ENCODE results near the gene UBTF.

Gene UBTF

GRCh38 chr17:44197107-44197506 is 22.4 kb downstream of the UBTF start:
- DNase-seq: no peak

- no peak for DNase-seq
These were observed 26.0 kb downstream of the UBTF start for GRCh38 chr17:44193326-44194084.

DNA sequence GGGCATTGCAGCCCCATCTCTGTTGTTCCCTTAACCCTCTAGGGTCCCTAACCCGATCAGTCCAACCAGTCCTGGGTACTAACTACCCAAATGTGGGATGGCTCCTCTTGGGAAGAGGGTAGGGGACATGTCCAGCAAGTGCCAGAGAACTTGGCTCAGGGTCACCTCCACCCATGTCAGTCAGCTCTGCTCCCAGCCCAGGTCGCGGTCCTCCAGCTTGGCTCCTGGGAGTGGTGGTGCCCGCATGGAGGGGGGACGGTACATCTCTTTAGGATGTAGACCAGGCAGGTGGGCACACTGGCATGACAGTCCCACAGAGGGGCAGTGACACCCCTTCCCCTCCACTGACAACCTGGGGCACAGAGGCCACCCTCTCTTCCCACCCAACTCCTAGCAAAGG is 26.7 kb downstream of the UBTF start:
- DNase-seq: no peak

- DNase-seq: no peak
These were observed 27.5 kb downstream of the UBTF start for GRCh38 chr17:44191941-44192496.

- DNase-seq: no peak
These were observed 28.1 kb downstream of the UBTF start for GRCh38 chr17:44191369-44191768.

DNA sequence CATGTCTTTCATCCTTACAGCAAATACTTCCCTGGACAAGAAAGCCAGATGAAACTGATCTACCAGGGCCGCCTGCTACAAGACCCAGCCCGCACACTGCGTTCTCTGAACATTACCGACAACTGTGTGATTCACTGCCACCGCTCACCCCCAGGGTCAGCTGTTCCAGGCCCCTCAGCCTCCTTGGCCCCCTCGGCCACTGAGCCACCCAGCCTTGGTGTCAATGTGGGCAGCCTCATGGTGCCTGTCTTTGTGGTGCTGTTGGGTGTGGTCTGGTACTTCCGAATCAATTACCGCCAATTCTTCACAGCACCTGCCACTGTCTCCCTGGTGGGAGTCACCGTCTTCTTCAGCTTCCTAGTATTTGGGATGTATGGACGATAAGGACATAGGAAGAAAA is 29.0 kb downstream of the UBTF start:
- DNase-seq: no peak

GRCh38 chr17:44188576-44189403 is 30.7 kb downstream of the UBTF start:
- DNase-seq: no peak

DNA sequence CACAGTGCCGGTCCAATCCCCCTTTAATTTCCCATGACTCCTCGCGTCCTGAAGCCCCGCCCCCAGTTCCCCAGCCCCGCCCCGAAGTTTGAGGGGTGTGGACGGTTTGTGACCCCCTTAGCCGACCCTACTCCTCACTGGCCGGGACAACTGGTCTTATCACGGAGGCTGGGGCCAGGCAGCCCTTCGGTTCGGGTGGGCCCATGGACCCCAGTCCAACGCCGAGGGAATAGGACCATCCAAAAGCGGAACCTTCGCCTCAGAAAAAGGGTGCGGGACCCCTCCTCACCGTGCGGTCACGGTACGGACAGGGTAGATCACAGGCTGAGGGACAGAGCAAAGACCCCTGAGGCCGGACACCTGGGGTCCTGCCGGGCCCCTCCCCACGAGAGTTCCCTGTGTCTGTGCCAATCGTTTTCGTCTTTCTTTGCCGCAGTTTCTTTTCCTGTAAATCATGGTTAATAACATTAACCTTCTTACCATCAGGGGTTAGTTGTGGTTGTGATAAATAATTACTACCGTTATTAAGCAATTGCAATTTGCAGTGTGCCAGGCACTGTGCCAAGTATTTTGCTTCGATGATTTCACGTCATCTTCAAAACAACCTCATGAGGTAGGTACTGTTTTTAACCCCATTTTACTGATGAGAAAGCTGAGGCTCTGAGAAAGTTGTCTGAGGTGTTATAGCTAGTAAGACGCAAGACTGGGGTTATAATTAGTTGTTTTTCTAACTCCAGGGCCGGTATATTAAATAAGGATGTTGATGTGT is 32.2 kb downstream of the UBTF start:
- DNase-seq: no peak

GRCh38 chr17:44186307-44187130 is 33.0 kb downstream of the UBTF start, which contains the start of gene TMUB2:
TMUB2 (plus strand) TSS chr17:44186972; CDS start chr17:44187709, 737 bp downstream.
- DNase-seq: peak; percentile 98 to 99

DNA sequence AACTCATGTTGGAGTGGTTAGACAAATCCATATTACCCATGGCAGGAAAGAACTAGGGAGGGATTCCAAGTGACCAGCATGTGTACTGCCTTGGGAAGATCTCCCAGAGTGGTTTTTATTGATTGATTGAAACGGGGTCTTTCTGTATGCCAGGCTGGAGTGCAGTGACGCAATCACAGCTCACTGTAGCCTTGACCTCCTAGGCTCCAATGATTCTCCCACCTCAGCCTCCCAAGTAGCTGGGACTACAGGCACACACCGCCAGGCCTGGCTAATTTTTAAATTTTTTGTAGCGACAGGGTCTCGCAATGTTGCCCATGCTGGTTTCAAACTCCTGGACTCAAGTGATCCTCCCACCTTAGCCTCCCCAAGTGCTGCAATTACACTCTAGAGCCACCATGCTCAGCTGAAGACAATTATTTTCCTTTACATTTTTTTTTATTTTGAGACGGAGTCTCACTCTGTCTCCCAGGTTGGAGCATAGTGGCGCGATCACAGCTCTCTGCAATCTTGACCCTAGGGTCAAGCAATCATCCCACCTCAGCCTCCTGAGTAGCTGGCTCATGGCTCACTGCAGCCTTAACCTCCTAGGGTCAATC is 35.2 kb downstream of the UBTF start:
- no peak for DNase-seq

GRCh38 chr17:44183024-44183423 is 36.5 kb downstream of the UBTF start:
- DNase-seq: no peak

DNA sequence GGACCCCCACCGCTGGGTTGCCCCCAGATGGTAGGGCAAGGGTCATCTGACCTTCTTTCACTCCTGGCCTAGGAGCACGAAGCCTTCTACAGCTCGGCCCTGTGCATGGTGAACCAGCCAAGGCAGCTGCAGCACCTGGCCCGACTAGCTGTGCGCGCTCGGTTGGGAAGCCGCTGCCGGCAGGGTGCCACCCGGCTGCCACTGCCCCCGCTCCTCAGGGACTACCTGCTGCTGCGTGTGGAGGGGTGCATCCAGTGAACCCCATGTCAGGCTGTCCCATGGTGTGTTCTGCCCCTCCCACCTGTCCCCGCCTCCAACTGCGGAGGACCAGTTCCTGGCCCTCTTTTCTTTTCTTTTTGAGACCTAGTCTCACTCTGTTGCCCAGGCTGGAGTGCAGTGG is 41.3 kb downstream of the UBTF start:
- no peak for DNase-seq

GRCh38 chr17:44177640-44178039 is 41.8 kb downstream of the UBTF start:
- no peak for DNase-seq

DNA sequence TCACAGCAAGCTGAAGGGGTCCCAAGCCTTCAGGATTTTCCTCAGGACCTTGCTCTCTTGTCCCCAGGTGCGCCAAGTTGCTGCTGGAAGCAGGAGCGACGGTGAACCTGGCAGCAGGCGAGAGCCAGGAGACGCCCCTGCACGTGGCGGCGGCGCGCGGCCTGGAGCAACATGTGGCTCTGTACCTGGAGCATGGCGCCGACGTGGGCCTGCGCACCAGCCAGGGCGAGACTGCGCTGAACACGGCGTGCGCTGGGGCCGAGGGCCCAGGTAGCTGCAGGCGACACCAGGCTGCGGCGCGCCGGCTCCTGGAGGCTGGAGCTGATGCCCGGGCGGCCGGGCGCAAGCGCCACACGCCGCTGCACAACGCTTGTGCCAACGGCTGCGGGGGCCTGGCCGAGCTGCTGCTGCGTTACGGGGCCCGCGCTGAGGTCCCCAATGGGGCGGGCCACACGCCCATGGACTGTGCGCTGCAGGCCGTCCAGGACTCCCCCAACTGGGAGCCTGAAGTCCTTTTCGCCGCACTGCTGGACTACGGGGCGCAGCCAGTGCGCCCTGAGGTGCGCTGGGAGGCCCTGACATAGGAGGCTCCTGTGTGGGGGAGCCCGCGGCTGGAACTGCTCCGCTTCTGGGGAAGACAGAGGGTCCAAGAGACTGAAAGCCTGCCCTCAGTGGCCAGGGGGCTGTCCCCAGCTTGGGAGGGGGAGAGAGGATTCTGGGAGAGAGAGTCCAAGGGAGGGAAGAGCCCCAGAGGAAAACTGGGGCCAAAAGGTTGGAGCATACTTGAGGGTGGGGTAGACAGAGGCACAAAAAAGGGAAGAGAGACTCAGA is 42.6 kb downstream of the UBTF start:
- no peak for DNase-seq

- DNase-seq: no peak
These were observed 43.2 kb downstream of the UBTF start for GRCh38 chr17:44176257-44176656.

GRCh38 chr17:44174427-44174826 is 45.0 kb downstream of the UBTF start:
- no peak for DNase-seq

DNA sequence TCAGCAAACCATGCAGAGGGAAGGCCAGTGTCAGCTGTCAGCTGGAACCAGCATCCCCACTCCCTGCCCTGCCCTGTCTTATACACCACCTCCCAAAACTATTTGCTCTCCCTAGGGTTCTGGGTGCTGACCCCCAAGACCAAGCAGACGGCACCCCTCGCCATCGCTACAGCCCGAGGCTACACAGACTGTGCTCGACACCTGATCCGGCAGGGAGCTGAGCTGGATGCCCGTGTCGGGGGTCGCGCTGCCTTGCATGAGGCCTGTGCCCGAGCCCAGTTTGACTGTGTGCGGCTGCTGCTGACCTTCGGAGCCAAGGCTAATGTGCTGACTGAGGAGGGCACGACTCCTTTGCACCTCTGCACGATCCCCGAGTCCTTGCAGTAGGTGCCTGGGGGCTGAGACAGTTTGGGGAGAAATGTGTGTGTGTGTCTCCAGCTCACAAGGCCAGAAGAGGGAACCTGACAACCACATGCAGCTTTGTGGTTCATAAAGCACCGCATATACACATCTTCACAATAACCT is 47.5 kb downstream of the UBTF start:
- no peak for DNase-seq

DNA sequence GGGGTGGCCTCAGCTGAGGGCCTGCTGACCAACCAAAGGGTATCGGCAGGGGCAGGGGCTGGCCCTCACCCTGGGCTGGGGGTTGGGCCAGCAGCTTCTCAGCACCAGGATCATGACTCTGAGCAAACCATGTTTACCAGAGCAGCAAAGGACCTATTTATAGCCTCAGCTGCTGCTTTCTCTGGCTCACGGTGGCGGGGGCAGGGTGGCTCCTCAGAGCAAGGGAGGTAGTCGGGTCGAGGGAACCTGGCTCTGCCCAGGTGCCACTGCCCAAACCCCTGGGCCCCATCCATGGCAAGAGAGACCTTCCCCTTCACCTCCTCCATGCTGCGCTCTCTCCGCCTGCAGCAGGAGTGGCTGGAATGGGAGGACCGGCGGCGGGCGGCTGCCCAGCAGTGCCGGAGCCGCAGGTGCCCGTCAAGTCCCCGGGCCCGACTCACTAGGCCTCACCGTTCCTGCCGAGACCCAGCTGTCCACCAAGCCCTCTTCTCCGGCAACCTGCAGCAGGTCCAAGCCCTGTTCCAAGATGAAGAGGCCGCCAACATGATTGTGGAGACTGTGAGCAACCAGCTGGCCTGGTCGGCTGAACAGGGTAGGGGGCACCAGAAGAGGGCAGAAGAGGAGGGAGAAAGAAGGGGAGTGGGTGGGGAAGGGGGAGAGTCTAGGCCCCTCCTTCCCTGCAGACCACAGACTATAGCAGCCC is 48.8 kb downstream of the UBTF start, which contains the start of gene ASB16:
Gene ASB16 (plus strand): TSS at position 206 of the 703 bp plus-strand sequence. CDS start 86 bp downstream, at position 292.
- peak; percentile 75 to 83 for DNase-seq

GRCh38 chr17:44170135-44170498 is 49.4 kb downstream of the UBTF start:
- DNase-seq: peak in 1 of 2 experiments; percentile 51

All from SHP77 (cell line).